Gastrocnemius medialis (tissue), 4 donors: ENCODE results near the gene SMPD4.
"Not testable (repeated sequence)": the region's sequence is repeated elsewhere in the genome, so short reads cannot be mapped to it uniquely, and the experiment has no call there.

Experiments
- POLR2A ChIP-seq, 2 donors: fragments of 450-650 bp; IDR thresholded peaks; one replicate each; pipeline ENCODE4 v1.6.1; 2017; ENCODE audit warnings: antibody characterized with exemption in 2 of 2, mild to moderate bottlenecking in 2 of 2, moderate library complexity in 2 of 2
- TF ChIP-seq, protein P1 (sequence below), 5 experiments: fragments of 450-650 bp in 3 of 5; fragments of 200-600 bp in 2 of 5; sonication (generic) in 2 of 5; IDR thresholded peaks in 4 of 5; conservative IDR thresholded peaks in 1 of 5; 1 replicate in 4 of 5; 2 replicates in 1 of 5; pipeline ENCODE4 v1.5.1; 2016 to 2019; ENCODE audit warnings: antibody characterized with exemption in 5 of 5, mild to moderate bottlenecking in 3 of 5, moderate library complexity in 3 of 5

GRCh38 chr2:130141645-130142370 lies 39.6 kb downstream of the SMPD4 start:
- TF ChIP-seq, protein P1, sequence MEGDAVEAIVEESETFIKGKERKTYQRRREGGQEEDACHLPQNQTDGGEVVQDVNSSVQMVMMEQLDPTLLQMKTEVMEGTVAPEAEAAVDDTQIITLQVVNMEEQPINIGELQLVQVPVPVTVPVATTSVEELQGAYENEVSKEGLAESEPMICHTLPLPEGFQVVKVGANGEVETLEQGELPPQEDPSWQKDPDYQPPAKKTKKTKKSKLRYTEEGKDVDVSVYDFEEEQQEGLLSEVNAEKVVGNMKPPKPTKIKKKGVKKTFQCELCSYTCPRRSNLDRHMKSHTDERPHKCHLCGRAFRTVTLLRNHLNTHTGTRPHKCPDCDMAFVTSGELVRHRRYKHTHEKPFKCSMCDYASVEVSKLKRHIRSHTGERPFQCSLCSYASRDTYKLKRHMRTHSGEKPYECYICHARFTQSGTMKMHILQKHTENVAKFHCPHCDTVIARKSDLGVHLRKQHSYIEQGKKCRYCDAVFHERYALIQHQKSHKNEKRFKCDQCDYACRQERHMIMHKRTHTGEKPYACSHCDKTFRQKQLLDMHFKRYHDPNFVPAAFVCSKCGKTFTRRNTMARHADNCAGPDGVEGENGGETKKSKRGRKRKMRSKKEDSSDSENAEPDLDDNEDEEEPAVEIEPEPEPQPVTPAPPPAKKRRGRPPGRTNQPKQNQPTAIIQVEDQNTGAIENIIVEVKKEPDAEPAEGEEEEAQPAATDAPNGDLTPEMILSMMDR (IDR thresholded peaks at IDR 0.05 in 4 of 5, conservative IDR thresholded peaks at IDR 0.05 in 1 of 5) = not testable (repeated sequence)
- TF ChIP-seq POLR2A (IDR thresholded peaks at IDR 0.05) = not testable (repeated sequence)
